ENCODE results near the gene PRPH. TPM values are rescaled to one million over a fixed set of nuclear protein-coding genes. Genes with fewer than 3 reads are reported as not detected.
"Not testable (repeated sequence)": the region's sequence is repeated elsewhere in the genome, so short reads cannot be mapped to it uniquely, and the experiment has no call there.

The PRPH gene
- total RNA-seq, result under 1 TPM in 1 of 2 experiments, not detected in 1; 0.39 TPM
- polyA plus RNA-seq, result under 1 TPM in 1 of 2 donors, not detected in 1; 0.87 TPM

DNA sequence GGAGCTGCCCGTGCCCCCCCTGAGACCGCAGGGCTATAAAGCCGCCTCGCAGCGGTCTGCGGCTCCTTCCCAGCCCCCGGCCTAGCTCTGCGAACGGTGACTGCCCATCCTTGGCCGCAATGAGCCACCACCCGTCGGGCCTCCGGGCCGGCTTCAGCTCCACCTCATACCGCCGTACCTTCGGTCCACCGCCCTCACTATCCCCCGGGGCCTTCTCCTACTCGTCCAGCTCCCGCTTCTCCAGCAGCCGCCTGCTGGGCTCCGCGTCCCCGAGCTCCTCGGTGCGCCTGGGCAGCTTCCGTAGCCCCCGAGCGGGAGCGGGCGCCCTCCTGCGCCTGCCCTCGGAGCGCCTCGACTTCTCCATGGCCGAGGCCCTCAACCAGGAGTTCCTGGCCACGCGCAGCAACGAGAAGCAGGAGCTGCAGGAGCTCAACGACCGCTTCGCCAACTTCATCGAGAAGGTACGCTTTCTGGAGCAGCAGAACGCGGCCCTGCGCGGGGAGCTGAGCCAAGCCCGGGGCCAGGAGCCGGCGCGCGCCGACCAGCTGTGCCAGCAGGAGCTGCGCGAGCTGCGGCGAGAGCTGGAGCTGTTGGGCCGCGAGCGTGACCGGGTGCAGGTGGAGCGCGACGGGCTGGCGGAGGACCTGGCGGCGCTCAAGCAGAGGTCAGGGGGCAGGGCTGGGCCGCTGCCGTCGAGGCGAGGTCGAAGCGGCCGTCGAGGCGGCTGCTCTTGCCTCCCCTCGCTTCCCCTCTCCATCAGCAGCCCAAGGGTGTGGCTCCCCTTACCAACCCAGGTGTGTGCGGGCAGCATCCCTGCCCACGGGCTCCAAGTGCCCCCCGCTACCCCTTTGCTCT, at the start of gene PRPH:
Gene PRPH, plus strand, starts transcription at position 66 of the 855 bp plus-strand sequence. Its CDS starts 54 bp downstream, at position 120.
- H3K4me3 ChIP-seq (ENCODE audit: low read length in 2 of 2), result no peak within 1 kb of the TSS
- Mint-ChIP-seq H3K4me3 (no peak within 1 kb of the TSS), H3K27me3 (peaks cover 31 to 36% of the 10 kb centered on the region in 2 donors), H3K36me3 (no peaks in the 10 kb centered on the region), H3K27ac (no peak within 1 kb of the TSS), H3K9me3 (no peaks in the 10 kb centered on the region), H3K4me1 (peaks cover 5 to 28% (median 17%) of the 10 kb centered on the region in 4 donors)
- CTCF ChIA-PET (ENCODE audit: partially characterized antibody), result interaction anchor here (1.1 to 4.2 kb wide), 8 partner anchors 8 to 52 kb away, joined by 3 to 24 read pairs (median 8); partner anchors contain the start of genes DNAJC22 and TROAP
- DNase-seq, result peak in 1 of 5 donors; percentile 11
- peaks cover 32% of the 10 kb centered on the region for H3K27me3 ChIP-seq (ENCODE audit: insufficient read depth, low read length)
- no peaks in the 10 kb centered on the region for H3K9me3 ChIP-seq (ENCODE audit: control insufficient read depth in 1 of 2, low read length in 2 of 2)
- peaks cover 20% of the 10 kb centered on the region for H3K4me1 ChIP-seq (ENCODE audit: insufficient read depth, low read length)
- POLR2A ChIA-PET (ENCODE audit: partially characterized antibody), result interaction anchor here (1.4 to 1.9 kb wide), 2 partner anchors 28 to 47 kb away, joined by 5 to 9 read pairs; partner anchors contain the start of gene TROAP
- H3K36me3 ChIP-seq (ENCODE audit: insufficient read depth, low read length), result no peaks in the 10 kb centered on the region
- intact Hi-C loops (cut with micrococcal nuclease), result no loop called here
- no peak within 1 kb of the TSS for H3K27ac ChIP-seq (ENCODE audit: low read depth, low read length)

DNA sequence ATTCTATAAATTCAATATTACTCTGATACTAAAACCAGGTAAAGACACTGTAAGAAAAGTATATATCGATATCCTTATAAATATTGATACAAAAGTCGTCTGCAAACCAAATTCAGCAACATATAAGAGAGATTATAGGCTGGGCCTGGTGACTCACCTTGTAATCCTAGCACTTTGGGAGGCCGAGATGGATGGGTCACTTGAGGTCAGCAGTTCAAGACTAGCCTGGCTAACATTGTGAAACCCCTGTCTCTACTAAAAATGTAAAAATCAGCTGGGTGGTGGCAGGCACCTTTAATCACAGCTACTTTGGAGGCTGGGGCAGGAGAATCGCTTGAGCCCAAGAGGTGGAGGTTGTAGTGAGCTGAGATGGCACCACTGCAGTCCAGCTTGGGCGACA, 43.6 kb upstream of the PRPH start:
- Mint-ChIP-seq H3K4me1 (peaks cover 0 to 1% (median 0%) of the 10 kb centered on the region in 4 donors), H3K9me3 (no peaks in the 10 kb centered on the region), H3K4me3 (no peak overlapping the region), H3K27ac (no peak overlapping the region), H3K36me3 (no peaks in the 10 kb centered on the region), H3K27me3 (peaks cover 0 to 2% of the 10 kb centered on the region in 2 donors)
- DNase-seq, result no peak
- no peaks in the 10 kb centered on the region for H3K36me3 ChIP-seq (ENCODE audit: insufficient read depth, low read length)
- ChIA-PET POLR2A (ENCODE audit: partially characterized antibody) (interaction anchor here (1.0 kb wide), 1 partner anchor 14 kb away, joined by 4 read pairs; the partner anchor contains the start of gene TUBA1C), CTCF (ENCODE audit: partially characterized antibody) (no interaction called here)
- H3K27me3 ChIP-seq (ENCODE audit: insufficient read depth, low read length), result no peaks in the 10 kb centered on the region
- no peak overlapping the region for H3K27ac ChIP-seq (ENCODE audit: low read depth, low read length)
- no peak overlapping the region for H3K4me3 ChIP-seq (ENCODE audit: low read length in 2 of 2)
- H3K9me3 ChIP-seq (ENCODE audit: control insufficient read depth in 1 of 2, low read length in 2 of 2), result no peaks in the 10 kb centered on the region
- H3K4me1 ChIP-seq (ENCODE audit: insufficient read depth, low read length), result no peaks in the 10 kb centered on the region
- intact Hi-C loops (cut with micrococcal nuclease), result no loop called here

DNA sequence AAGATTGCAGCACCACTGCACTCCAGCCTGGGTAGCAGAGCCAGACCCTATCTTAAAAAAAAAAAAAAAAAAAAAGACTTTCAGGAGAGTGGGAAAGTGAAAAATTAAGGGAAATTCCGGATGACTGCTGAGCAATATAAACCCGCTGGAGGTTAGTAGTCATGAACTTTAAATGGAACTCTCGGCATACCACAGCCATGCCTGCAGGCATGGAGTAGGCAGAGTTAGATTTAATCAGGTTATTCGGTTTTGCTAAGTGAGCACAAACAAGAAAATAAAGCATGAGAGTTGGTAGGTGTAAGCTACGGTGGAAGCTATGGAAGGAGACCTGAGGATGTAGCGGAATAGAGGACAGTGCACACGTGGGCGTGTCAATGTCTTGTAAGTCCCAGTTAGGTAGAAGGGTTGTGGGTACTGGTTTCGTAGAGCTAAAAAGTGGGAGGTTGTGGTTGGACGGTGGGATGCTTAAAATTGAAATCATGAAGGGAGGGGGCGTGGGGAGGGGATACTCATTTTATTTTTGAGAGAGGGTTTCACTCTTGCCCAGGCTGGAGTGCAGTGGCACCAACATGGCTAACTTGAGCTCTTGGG, 41.8 kb upstream of the PRPH start:
- Mint-ChIP-seq H3K4me1 (peaks cover 0 to 1% (median under 1%) of the 10 kb centered on the region in 4 donors), H3K36me3 (no peaks in the 10 kb centered on the region), H3K27me3 (peaks cover 0 to 2% of the 10 kb centered on the region in 2 donors), H3K9me3 (no peaks in the 10 kb centered on the region), H3K27ac (no peak overlapping the region), H3K4me3 (no peak overlapping the region)
- H3K36me3 ChIP-seq (ENCODE audit: insufficient read depth, low read length), result no peaks in the 10 kb centered on the region
- DNase-seq, result no peak
- H3K27me3 ChIP-seq (ENCODE audit: insufficient read depth, low read length), result no peaks in the 10 kb centered on the region
- intact Hi-C loops (cut with micrococcal nuclease), result no loop called here
- H3K4me1 ChIP-seq (ENCODE audit: insufficient read depth, low read length), result no peaks in the 10 kb centered on the region
- H3K9me3 ChIP-seq (ENCODE audit: control insufficient read depth in 1 of 2, low read length in 2 of 2), result no peaks in the 10 kb centered on the region
- H3K4me3 ChIP-seq (ENCODE audit: low read length in 2 of 2), result no peak overlapping the region
- ChIA-PET CTCF (ENCODE audit: partially characterized antibody) (interaction anchor here (0.5 to 2.3 kb wide), 2 partner anchors 8 to 9 kb away, joined by 3 to 6 read pairs; no protein-coding TSS in a partner anchor), POLR2A (ENCODE audit: partially characterized antibody) (interaction anchor here (1.0 kb wide), 1 partner anchor 12 kb away, joined by 4 read pairs; the partner anchor contains the start of gene TUBA1C)
- no peak overlapping the region for H3K27ac ChIP-seq (ENCODE audit: low read depth, low read length)

DNA sequence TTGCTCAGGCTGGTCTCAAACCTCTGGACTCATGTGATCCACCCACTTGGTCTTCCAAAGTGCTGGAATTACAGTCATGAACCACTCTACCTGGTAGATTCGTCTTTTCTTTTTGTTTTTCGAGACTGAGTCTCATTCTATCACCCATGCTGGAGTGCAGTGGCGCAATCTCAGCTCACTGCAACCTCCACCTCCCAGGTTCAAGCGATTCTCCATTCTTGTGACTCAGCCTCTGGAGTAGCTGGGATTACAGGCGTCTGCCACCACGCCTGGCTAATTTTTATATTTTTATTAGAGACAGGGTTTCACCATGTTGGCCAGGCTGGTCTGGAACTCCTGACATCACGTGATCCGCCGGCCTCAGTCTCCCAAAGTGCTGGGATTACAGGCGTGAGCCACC, 39.5 kb upstream of the PRPH start:
- DNase-seq; H3K27ac ChIP-seq (ENCODE audit: low read depth, low read length); H3K9me3 Mint-ChIP-seq; intact Hi-C loops (cut with micrococcal nuclease); H3K4me3 ChIP-seq (ENCODE audit: low read length in 2 of 2); H3K27ac Mint-ChIP-seq; H3K27me3 Mint-ChIP-seq; POLR2A ChIA-PET (ENCODE audit: partially characterized antibody); H3K4me3 Mint-ChIP-seq; H3K4me1 Mint-ChIP-seq; H3K36me3 ChIP-seq (ENCODE audit: insufficient read depth, low read length); CTCF ChIA-PET (ENCODE audit: partially characterized antibody); H3K27me3 ChIP-seq (ENCODE audit: insufficient read depth, low read length); H3K9me3 ChIP-seq (ENCODE audit: control insufficient read depth in 1 of 2, low read length in 2 of 2); H3K4me1 ChIP-seq (ENCODE audit: insufficient read depth, low read length); H3K36me3 Mint-ChIP-seq: not testable (repeated sequence)

DNA sequence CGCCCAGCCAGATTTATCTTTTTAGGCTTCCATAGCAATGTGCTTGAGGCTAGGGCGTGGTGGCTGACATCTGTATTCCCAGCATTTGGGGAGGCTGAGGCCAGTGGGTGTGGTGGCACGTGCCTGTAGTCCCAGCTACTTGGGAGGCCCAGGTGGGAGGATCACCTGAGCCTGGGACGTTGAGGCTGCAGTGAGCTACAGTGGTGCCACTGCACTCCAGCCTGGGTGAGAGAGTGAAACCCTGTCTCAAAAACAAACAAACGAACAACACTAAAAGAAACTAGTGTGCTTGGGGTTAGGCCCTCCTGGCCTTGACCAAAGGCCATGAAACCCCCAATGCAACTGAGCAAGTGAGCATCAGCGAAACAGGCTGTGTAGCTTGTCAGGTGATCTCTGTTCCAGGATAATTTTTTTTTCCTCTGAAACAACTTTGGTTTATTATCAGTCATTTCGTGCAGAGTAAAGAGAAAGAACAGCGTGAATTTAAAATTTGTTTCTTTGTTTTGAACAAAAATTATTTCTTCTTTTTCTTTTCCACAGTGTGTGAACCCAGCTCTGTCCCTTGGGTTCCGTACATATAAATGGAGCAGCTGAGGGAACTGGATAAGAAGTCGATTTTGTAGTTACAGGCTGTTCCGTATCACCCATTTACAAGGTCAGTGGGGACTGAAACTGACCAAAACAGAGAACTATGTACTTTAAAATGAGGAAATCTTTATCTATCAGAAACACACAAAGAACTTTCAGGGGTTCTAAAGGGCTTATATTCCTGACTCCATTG, 38.9 kb upstream of the PRPH start:
- Mint-ChIP-seq H3K9me3 (no peaks in the 10 kb centered on the region), H3K4me3 (no peak overlapping the region), H3K4me1 (peaks cover 0 to 1% (median under 1%) of the 10 kb centered on the region in 4 donors), H3K36me3 (no peaks in the 10 kb centered on the region), H3K27me3 (peaks cover 0 to 2% of the 10 kb centered on the region in 2 donors), H3K27ac (no peak overlapping the region)
- H3K4me1 ChIP-seq (ENCODE audit: insufficient read depth, low read length), result no peaks in the 10 kb centered on the region
- H3K27me3 ChIP-seq (ENCODE audit: insufficient read depth, low read length), result no peaks in the 10 kb centered on the region
- DNase-seq, result no peak
- H3K27ac ChIP-seq (ENCODE audit: low read depth, low read length), result no peak overlapping the region
- intact Hi-C loops (cut with micrococcal nuclease), result no loop called here
- no peak overlapping the region for H3K4me3 ChIP-seq (ENCODE audit: low read length in 2 of 2)
- no peaks in the 10 kb centered on the region for H3K9me3 ChIP-seq (ENCODE audit: control insufficient read depth in 1 of 2, low read length in 2 of 2)
- CTCF ChIA-PET (ENCODE audit: partially characterized antibody), result interaction anchor here (0.5 kb wide), 1 partner anchor 253 kb away, joined by 3 read pairs; no protein-coding TSS in a partner anchor
- POLR2A ChIA-PET (ENCODE audit: partially characterized antibody), result no interaction called here
- no peaks in the 10 kb centered on the region for H3K36me3 ChIP-seq (ENCODE audit: insufficient read depth, low read length)

DNA sequence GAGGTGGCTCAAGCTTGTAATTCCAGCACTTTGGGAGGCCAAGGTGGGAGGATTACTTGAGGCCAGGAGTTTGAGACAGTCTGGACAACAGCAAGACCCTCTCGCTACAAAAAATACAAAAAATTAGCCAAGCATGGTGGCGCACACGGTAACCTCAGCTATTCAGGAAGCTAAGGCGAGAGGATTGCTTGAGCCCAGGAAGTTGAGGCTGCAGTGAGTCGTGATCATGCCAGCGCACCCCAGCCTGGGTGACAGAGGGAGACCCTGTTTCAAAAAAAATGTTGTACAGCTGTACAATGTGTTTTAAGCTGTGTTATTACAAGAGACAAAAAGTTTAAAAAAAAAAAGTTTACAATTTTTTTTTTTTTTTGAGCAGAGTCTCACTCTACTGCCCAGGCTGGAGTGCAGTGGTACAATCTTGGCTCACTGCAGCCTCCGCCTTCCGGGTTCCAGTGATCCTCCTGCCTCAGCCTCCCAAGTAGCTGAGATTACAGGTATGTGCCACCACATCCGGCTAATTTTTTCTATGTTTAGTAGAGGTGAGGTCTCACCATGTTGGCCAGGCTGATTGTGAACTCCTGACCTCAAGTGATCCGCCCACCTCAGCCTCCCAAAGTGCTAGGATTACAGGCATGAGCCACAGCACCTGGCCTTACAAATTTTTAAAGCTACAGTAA, 37.3 kb upstream of the PRPH start:
- H3K36me3 Mint-ChIP-seq; H3K27ac ChIP-seq (ENCODE audit: low read depth, low read length); H3K4me1 ChIP-seq (ENCODE audit: insufficient read depth, low read length); H3K9me3 ChIP-seq (ENCODE audit: control insufficient read depth in 1 of 2, low read length in 2 of 2); H3K27me3 Mint-ChIP-seq; intact Hi-C loops (cut with micrococcal nuclease); H3K4me3 Mint-ChIP-seq; H3K27ac Mint-ChIP-seq; H3K36me3 ChIP-seq (ENCODE audit: insufficient read depth, low read length); H3K9me3 Mint-ChIP-seq; H3K4me1 Mint-ChIP-seq; POLR2A ChIA-PET (ENCODE audit: partially characterized antibody); DNase-seq; H3K4me3 ChIP-seq (ENCODE audit: low read length in 2 of 2); H3K27me3 ChIP-seq (ENCODE audit: insufficient read depth, low read length): not testable (repeated sequence)
- CTCF ChIA-PET (ENCODE audit: partially characterized antibody), result interaction anchor here (1.0 kb wide), 1 partner anchor 126 kb away, joined by 3 read pairs; no protein-coding TSS in a partner anchor

Data from CD4-positive, alpha-beta memory T cell (primary cell).